HG03469 (cell line): ENCODE measurements around the gene FARS2.

Source experiments
- ATAC-seq: cut with Tn5 transposase; IDR thresholded peaks from one replicate; pipeline ENCODE4 v1.9.1; 2021; ENCODE audit warnings: mild to moderate bottlenecking, moderate library complexity, moderate number of reproducible peaks; ENCODE audit not compliant: unreplicated experiment

FARS2 gene

DNA sequence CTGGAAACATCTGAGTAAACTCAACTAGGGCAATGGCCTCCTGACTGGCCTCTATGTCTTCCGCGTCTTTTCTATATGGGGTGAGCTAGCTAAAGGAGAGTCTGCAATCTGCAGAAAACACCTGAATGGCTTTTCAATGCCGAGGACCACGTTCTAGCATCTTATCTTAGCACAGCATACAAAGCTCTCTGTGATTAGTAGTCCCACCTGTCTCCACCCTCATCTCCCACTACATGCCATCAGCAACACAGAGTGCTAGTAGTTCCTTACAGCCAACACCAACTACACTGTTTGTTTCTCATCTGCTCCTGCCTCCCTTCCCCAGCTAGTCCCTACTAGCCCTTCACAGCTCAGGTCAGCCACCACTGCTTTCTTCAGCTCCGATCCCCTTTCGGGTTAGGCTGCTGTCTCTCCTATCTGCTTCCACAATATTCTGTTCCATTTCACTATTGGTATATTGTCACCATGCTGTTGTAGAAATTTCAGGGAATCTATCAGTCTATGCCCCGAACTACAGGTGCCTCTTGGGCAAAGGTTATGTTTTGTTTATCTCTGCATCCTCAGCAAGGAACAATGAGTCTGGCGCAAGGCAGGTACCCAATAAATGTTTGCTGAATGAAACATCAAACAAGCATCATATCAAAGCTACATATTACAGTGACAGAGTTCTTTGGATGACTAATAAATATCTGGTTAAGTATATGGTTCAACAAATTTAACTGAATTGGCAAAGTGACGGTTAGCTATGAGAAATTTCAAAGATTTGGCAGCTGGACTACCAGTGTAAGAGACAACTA is 12.8 kb upstream of the FARS2 start:
- ATAC-seq, result no peak

DNA sequence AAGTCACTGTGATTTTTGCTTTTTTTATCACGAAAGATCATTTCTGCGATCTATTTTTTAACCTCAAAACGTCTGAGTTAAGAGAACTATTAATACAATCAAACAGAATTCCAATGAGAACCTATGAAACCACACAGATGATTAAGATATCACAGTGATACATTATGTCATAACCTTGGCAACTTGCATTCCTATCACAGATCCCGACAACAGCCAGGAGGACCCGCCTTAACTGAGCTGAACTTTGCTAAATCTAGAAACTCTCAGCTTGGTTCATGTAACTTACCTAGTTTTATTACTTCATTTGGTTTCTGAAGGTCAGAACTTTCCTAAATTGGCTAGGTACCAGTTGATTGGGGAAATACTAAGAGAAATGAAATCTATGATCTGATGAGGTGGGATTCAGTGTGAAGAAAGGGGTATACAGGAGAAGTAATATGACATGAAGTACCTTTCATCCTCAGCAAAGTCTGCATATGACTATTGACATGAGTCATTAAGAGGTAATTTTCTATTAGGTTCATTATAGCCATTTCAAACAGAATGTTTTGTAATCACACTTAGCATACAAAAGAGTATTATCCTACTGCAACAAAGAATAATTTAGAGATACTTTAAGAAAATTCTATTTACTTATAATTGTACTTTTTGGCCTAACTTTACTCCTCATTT is 11.7 kb upstream of the FARS2 start:
- no peak for ATAC-seq

DNA sequence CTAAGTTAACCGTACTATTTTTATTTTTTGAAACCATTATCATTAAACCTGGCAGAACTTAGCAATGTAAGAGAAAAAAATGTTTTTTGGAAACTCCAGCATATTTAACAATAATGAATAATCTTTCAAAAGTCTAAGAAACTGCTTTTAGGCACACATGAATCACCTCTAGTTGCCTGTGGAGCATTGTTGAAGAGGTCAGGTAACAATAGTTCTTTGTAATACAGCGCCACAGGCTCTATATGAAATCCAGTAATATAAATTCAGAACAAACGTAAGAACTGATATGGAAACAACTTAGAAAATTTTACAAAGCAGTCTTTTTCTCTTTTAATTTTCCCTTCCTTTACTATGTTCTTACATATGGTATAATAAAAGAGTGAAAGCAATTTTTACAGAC is 10.9 kb upstream of the FARS2 start:
- no peak for ATAC-seq

DNA sequence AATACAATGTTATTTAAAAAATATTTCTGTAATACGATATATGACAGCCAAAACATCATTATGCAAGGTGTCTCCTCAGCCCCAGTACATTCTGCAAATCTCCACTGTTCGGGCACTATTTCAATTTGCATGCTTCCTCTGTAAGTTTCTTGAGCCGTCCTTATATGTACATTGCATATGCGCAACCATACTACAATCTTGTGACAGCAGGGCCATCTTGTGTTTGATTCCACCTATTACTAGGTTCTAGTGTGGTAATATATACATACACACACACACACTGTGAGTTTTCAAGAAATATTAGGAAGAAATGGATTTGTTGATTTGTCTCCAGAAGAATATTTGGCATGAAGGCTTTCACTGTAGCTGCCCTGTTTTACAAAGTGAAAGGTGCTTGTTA is 10.4 kb upstream of the FARS2 start:
- no peak for ATAC-seq

DNA sequence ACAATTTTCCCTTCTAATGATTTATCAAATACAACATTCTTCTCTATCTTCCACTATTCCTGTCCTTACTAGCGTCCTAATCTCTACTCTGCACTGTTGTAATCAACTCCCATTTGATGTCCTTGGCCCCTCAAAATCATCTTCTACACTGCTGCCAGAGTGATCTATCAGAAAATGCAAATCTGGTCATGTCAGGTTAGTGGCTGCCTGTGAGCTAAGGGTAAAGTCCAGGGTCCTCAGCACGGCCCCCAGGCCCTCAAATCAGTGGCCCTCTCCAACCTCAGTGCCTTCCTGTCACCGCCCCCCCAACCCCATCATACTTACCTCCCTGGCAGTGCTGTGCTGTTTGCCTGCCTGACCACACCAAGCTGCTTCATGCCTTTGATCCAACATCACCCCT is 4.4 kb upstream of the FARS2 start:
- ATAC-seq, result no peak

DNA sequence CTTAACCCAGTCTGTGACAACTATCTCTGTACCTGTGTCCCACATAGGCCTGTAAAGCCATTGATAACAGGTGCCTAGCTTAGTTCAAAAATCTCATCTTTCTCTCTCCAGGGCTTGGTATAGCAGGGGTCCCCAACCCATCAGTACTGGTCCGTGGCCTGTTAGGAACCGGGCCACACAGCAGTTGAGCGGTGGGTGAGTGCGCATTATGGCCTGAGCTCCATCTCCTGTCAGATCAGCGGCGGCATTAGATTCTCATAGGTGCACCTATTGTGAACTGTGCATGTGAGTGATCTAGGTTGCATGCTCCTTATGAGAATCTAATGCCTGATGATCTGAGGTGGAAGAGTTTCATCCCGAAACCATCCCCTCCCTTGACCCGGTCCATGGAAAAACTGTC is 3.9 kb upstream of the FARS2 start:
- ATAC-seq, result no peak

DNA sequence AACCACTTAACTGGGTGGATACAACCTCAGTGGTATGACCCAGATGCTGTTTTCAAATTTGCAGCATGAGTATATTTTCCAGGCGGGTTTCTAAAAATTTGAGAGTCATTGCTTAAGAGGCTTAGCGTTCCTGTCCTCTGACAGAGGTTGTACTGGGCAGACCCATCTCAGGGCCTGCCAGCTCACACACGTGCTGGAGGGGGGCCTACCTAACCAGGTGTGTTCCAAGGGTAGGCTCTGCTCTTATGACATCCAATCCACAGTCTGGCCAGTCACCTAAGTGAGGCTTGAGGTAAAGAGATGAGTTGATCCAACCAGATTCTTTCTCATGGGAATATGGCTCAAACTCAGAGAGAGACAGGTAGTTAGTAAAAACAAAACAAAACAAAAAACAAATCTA is 1.9 kb upstream of the FARS2 start:
- ATAC-seq, result no peak

DNA sequence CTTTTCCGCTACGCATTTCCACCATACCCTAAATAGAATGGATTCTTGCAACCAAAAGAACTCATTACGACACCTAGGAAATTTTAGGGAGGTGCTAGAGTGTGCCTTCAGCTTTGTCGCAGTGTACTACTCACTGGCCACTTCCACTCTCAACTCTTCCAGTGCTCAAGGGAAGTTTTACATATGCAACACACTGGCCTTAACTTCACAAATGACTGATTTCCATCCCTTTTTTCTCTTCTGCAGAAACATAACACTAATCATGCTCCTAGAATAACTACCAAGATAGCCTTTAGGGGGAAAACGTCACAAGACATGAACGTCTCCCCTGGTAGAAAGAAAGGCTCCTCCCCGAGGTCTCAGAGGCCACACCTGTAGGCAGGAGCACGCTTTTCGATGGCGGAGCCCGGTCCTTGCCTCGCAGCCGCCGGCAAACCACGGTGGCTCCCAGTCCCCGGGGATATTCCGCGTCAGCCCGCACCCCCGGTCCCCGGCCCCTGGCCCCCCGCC is 1.1 kb upstream of the FARS2 start:
- ATAC-seq, result peak; percentile 65

DNA sequence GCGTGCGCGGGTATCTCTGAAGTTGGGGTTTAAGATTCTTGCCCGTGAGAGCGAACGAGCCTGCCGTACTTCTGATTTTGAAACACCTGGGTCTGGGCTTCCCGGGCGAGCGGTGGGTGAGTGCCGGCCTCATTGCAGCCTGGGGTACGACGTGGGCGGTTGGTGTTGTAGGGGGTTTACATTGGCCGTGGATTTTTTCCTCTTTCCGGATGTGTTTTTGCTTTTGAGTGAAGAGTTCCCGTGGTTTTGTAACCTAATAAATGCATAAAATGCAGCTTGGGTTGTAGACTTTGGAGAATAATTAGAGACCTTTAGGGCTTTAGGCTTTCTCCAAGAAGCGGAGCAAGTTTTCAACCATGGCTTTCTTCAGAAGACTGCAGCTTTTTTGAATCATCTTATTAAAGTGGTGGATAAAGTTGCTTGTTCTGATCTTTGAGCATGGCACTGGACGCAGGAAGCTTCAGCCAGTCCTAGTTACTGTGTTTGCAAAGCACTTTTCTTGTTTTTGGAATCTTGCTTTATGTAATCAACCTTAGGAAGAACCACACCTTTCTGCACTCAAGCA is 314 bp downstream of the FARS2 start:
- ATAC-seq, result no peak

DNA sequence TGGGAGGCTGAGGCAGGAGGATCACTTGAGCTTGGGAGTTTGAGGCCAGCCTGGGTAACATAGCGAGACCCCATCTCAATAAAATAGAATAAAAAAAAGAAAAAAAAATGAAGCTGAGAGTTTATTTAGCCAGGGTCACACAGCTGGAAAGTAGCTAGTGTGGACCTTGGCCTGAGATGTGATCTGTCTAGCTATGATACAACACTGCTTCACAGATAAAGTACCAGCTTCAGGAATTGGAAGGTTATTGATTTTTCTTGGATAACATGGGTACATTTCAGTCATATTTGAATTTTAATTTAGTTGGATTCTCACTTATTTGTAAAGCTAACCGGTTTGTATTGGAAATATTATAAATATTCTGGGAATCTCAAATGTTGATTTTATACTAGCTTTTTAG is 5.1 kb downstream of the FARS2 start:
- ATAC-seq, result no peak

DNA sequence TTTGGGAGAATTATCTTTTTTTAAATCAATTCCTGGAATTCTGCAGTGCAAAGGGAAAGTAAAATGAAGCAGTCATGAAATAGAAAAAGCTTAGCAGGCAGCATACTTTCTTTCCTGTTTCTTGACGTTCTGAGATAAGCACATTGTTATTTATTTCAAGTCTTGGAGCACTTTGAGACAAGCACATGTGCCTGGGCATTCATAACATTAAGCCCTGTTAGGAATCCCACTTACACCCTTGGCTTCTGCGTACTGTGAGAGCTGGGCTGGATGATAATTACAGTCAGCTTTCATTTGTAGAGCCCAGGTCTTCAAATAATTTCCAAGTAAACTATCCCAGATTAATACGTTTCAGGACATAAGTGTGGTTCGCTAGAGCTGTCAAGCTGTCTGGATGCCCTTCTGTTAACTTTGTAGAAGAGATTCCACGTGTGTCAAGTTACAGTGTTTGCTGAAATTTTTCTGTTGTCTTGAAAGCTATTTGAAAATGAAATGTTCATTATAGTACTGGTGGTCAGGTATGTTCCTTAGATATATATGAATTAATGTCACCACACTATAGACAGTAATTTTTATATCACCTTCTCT is 8.9 kb downstream of the FARS2 start:
- ATAC-seq, result no peak

DNA sequence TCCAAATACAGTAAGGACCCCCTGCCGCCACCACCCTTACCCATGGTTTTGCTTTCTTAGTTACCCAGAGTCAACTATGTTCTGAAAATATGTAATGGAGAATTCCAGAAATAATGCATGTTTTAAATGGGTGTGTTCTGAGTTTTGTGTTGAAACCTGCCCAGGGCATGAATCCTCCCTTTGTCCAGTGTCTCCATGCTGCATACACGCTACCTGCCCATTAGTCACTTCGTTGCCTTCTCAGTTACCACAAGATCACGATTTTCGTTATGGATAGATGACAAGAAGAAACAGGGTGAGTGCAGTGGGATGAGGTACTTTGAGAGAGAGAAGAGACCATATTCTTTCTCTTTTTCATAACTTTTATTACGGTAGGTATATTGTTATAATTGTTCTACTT is 10.6 kb downstream of the FARS2 start:
- no peak for ATAC-seq

DNA sequence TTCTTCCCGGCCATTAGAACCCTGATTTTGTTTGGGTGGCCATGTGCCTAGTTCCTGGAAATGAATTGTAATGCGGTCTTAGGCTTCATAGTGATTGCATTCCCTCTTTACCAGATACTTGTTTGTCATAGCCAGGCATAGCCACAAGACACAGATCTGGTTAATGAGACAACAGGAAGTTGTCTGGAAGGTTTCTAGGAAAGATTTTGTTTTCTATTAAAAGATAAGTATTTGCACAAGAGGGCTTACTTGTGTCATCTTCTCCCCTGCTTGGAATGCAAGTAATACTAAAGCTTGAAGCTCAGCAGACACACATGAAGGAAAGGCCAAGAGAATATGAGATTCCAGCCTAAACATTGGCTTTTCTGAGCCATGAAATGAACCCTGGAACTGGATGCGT is 12.9 kb downstream of the FARS2 start:
- no peak for ATAC-seq

DNA sequence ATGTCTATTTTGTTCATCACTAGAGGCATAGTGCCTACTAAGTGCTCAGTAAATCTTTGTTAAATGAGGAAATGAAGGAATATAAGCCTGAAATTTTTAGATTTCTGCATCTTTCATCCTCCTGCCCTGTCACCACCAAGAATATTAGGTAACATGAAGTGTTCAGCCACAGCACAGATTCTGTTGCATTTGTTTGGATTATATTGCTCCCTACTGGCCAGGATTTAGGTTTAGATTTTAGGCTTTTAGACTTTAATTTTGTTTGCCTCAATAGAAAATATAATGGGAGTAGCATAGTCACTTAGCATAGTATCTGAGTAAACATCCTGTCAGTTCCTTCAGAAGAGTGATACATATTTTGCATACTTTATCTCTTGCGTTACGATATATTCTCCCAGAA is 14.2 kb downstream of the FARS2 start:
- ATAC-seq, result no peak

DNA sequence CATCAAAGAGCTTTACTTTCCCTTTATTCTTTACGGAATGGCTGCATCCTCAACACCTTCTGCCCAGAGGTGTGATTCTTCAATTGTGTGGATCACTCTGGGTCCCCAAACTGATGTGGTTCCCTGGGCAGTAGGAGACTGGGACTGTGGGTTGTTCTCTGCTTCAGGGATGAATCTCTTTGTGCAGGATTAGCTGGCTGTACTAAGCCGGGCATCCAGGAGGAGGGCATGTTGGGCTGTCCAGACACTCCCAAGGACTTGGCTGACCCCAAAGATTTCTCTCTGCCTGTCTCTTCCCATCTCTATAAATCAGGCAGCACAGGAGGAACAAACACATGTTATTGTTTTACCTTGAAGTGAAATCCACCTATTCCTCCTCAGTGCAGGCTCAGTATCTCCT is 15.3 kb downstream of the FARS2 start:
- no peak for ATAC-seq

DNA sequence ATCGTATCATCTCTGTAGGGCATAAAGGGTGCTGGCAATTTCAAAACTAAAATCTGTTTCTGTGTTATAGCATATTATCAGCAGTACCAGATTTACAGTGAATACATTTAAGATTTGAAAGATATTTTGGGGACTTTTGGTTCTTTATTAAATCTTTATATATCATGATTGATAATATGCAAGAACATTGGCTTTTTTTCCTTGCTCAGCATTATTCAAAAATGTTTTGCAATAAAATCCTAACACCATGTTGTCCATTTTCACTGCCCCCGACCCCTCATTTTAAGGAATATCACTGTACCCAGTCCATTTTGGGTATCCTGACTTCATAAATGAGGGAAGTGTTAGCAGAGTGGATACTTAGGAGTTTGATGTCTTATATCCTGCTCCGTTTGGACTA is 16.3 kb downstream of the FARS2 start:
- ATAC-seq, result no peak

DNA sequence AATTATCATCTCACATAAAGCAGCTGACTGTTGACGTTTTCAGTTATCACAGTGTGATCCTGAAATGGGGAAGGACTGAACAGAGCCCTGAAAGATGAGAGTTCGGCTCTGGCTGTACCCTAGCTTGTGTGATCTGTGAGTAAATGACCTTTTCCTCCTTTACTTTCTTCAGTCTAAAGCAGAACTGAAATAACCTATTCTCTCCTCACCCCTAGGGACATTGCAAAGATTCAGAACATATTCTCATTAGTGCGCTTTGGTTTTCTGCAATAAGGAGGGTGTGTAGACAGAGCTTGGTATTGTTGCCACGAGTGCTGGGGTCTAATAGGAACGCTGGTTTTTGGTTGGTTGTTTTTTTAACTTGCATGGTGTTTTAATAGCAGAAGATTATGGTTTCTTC is 16.7 kb downstream of the FARS2 start:
- ATAC-seq, result peak; percentile 73

DNA sequence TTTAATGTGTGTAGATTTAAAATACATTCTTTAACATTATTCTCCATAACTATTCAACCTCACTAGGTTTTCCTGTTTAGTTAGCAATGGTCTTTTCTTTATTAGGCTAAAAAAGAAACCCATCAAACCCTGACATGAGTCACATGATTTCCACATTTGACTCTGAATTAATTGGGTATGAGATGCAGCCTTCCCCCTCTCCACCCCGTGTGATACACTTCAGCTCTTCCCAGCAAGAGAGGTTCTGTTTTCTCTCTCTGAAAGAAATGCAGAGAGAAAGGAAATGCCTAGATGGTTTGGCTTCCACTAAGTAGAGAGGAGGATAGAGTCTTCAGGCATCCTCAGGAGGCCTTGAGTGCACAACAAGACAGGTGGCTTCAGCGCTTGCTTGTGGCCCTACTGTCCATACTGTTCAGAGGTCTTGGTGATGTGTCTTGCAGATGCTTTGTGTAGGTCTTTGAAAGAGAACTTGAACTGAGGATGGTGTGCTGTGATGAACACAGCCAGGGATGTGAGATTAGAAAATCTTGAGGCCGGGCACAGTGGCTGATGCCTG is 17.3 kb downstream of the FARS2 start:
- no peak for ATAC-seq

DNA sequence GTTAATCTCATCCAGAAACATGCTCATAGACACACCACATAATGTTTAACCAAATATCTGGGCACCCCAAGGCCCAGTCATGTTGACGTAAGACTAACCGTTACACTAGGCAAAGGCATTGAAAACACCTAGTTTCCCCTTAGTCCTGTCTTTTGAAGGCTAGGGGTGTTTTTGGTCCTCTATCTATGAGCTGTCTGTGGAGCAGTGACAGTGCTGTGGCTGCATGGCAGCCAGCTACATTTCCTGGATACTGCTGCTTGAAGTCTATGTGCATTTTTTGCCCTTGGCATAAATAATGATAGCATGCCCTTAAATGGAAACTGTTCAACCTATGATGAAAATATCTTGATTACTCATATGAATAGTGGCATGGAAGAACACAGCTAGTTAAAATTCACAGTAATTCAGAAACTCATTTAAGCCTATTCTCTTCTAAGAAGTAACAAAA is 18.6 kb downstream of the FARS2 start:
- no peak for ATAC-seq

DNA sequence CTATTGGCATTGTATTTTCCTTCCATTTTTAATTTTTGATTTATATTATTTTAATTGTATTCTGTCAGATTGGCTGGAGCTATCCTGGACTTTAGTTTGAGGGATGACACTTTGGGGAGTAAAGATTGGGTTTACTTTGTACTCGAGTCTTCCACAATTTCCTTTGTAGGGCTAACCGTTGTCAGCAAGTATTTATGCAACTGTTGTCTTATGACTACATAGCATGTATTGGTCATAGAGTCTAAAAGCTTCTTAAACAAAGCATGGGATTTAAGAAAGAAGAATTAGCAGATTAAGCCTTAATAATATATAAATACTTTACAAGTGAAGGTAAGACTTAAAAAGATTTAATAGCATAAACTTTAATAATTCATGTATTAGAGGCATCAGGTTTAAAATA is 19.6 kb downstream of the FARS2 start:
- ATAC-seq, result no peak

DNA sequence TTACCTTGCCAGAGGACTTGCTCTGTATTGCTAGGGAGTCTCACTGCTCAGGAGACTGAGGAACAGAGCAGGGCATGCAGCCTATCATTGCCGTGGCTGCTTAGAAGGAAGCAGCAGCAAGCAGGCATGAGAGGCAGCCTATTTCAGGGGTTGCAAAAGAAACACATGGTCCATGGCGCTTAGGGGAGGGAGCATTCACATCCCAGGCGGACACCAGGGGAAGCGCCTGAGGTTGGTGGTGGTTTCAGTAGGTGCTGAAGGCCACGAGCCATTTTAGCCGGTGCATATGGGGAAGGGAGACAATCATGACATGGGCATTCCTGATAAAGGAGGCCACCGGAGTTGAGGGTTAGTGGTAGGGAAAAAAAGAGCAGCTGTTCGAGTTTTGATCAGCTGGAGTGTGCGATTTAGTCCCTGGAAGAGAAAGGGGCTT is 20.9 kb downstream of the FARS2 start:
- no peak for ATAC-seq
